ENCODE results near the gene STYX. TPM values are rescaled to one million over a fixed set of nuclear protein-coding genes. Genes with fewer than 3 reads are reported as not detected.

Gene STYX
- total and polyA plus RNA-seq, 2 of the 8 experiments (the other 6 are each of a cell fraction or from before 2014, with no cell fraction given) = 8.3 to 29.0 TPM

GRCh38 chr14:52778702-52779101 lies 48.7 kb downstream of the STYX start (continued):
- TF ChIP-seq CREB1 (IDR thresholded peaks at IDR 0.05) = no peak
- TF ChIP-seq, protein P1, sequence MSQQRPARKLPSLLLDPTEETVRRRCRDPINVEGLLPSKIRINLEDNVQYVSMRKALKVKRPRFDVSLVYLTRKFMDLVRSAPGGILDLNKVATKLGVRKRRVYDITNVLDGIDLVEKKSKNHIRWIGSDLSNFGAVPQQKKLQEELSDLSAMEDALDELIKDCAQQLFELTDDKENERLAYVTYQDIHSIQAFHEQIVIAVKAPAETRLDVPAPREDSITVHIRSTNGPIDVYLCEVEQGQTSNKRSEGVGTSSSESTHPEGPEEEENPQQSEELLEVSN (IDR thresholded peaks at IDR 0.05) = no peak

Measured in H1 (cell line).